Neural progenitor cell (in vitro differentiated cells): ENCODE results near the gene SYT7. TPM values are rescaled to one million over a fixed set of nuclear protein-coding genes. Genes with fewer than 3 reads are reported as not detected.

Experiments used
- DNase-seq: peaks from one replicate; pipeline ENCODE4 v3.0.0-alpha.2; 2016; ENCODE audit warnings: low spot score
- H2AFZ ChIP-seq: fragments of 200-600 bp; sonication (generic); replicated peaks from 2 replicates; pipeline ENCODE4 v1.6.1; 2016; ENCODE audit warnings: antibody characterized with exemption
- H3F3A ChIP-seq: fragments of 200-600 bp; sonication (generic); 2 replicates; pipeline ENCODE4 v1.6.1; 2016; ENCODE audit warnings: antibody characterized with exemption, low read depth
- H3K27ac ChIP-seq: fragments of 200-600 bp; sonication (generic); 2 replicates; pipeline ENCODE4 v1.5.1; 2016; ENCODE audit warnings: mild to moderate bottlenecking
- H3K27me3 ChIP-seq: fragments of 200-600 bp; sonication (generic); 2 replicates; pipeline ENCODE4 v1.6.1; 2016; ENCODE audit warnings: mild to moderate bottlenecking, moderate library complexity
- H3K36me3 ChIP-seq: fragments of 200-600 bp; sonication (generic); 2 replicates; pipeline ENCODE4 v1.5.1; 2016
- H3K4me1 ChIP-seq: fragments of 200-600 bp; sonication (generic); 2 replicates; pipeline ENCODE4 v1.6.1; 2016; ENCODE audit warnings: mixed run types
- H3K4me2 ChIP-seq: fragments of 200-600 bp; sonication (generic); 2 replicates; pipeline ENCODE4 v1.6.1; 2016
- H3K4me3 ChIP-seq: fragments of 200-600 bp; sonication (generic); 2 replicates; pipeline ENCODE4 v1.5.1; 2016
- H3K79me2 ChIP-seq: fragments of 200-600 bp; sonication (generic); 2 replicates; pipeline ENCODE4 v1.6.1; 2016; ENCODE audit warnings: low read depth
- H3K9ac ChIP-seq: fragments of 200-600 bp; sonication (generic); 2 replicates; pipeline ENCODE4 v1.6.1; 2016
- H3K9me3 ChIP-seq: fragments of 200-600 bp; sonication (generic); 2 replicates; pipeline ENCODE4 v1.5.1; 2016; ENCODE audit warnings: low read depth
- H4K20me1 ChIP-seq: fragments of 200-600 bp; sonication (generic); 2 replicates; pipeline ENCODE4 v1.6.1; 2016; ENCODE audit warnings: low read depth
- H3K27ac Mint-ChIP-seq: 3 replicates; pipeline ENCODE4 v1.8.0; 2021; ENCODE audit warnings: mixed read lengths
- H3K27me3 Mint-ChIP-seq: 2 replicates; pipeline ENCODE4 v1.8.0; 2022; ENCODE audit warnings: low read depth, mild to moderate bottlenecking, inconsistent platforms, moderate library complexity, mixed read lengths; ENCODE audit not compliant: insufficient read depth
- H3K36me3 Mint-ChIP-seq: 3 replicates; pipeline ENCODE4 v1.8.0; 2021; ENCODE audit warnings: mixed read lengths
- H3K4me1 Mint-ChIP-seq: 3 replicates; pipeline ENCODE4 v1.8.0; 2021; ENCODE audit warnings: mixed read lengths
- H3K4me3 Mint-ChIP-seq: 3 replicates; pipeline ENCODE4 v1.8.0; 2021; ENCODE audit warnings: mild to moderate bottlenecking, moderate library complexity, mixed read lengths
- H3K9me3 Mint-ChIP-seq: 3 replicates; pipeline ENCODE4 v1.8.0; 2020; ENCODE audit warnings: mixed read lengths
- EZH2 ChIP-seq: fragments of 200-600 bp; sonication (generic); IDR thresholded peaks from 2 replicates; pipeline ENCODE4 v1.6.1; 2017; ENCODE audit warnings: antibody characterized with exemption, mild to moderate bottlenecking, moderate library complexity
- EZH2phosphoT487 ChIP-seq: fragments of 200-600 bp; sonication (generic); IDR thresholded peaks from 2 replicates; pipeline ENCODE4 v1.6.1; 2017; ENCODE audit warnings: antibody characterized with exemption
- total RNA-seq: library from RNA; depleted of rRNA; stranded (reverse); fragments of >200 nt; gene quantifications from 2 replicates; pipeline ENCODE4 v1.2.3, GENCODE V29; 2015; ENCODE audit warnings: low replicate concordance
- TF ChIP-seq, protein P1 (sequence below): fragments of 200-600 bp; sonication (generic); IDR thresholded peaks from 2 replicates; pipeline ENCODE4 v1.5.1; 2017; ENCODE audit warnings: antibody characterized with exemption, mild to moderate bottlenecking

The SYT7 gene
- total RNA-seq, 1 donor from 2014 or later: 0.73 TPM

DNA sequence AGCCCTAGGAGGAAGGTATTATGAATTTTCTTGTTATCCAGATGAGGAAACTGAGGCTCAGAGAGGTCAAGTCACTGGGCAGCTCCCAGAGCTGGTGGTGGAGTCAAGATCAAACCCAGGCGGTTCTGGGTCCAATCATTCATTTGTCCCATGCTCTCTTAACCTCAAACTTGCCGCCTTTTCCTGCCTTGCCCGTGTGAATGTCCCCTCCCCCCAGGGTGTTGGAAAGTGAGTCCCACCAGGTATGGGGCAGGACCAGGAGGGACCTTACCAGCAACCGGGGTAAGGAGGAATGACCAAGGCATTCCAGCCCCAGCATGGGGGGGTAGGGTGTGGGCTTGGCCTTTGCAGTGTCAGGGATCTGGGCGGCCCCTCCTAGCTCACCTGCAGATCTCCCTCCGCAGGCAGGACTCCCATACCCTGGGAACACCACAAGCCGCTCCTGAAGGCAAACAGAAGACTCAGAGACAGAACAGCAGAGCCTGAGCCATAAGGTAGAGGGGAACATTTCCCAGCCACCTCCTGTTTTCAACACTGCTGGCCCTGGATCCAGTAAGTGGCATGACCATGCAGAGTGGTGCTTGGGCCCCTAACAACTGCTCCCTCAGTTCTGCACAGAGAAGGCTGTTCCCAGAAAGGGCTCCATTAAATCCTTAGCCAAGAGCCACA is 41.2 kb upstream of the SYT7 start:
- H3K4me1 ChIP-seq: peaks cover 4% of the 10 kb centered on the region
- H3K9me3 Mint-ChIP-seq: no peaks in the 10 kb centered on the region
- H3K79me2 ChIP-seq: no peaks in the 10 kb centered on the region
- peaks cover 17% of the 10 kb centered on the region for H3K4me1 Mint-ChIP-seq
- H3K9me3 ChIP-seq: no peaks in the 10 kb centered on the region
- DNase-seq: no peak
- H3K27ac Mint-ChIP-seq: no peak overlapping the region
- no peaks in the 10 kb centered on the region for H3K36me3 ChIP-seq
- no peaks in the 10 kb centered on the region for H3K36me3 Mint-ChIP-seq
- no peak overlapping the region for H3K4me3 ChIP-seq
- no peak overlapping the region for H2AFZ ChIP-seq
- H3K27ac ChIP-seq: no peak overlapping the region
- no peaks in the 10 kb centered on the region for H4K20me1 ChIP-seq
- H3K27me3 Mint-ChIP-seq: peaks cover 9% of the 10 kb centered on the region
- no peak overlapping the region for H3K4me2 ChIP-seq
- H3K9ac ChIP-seq: no peak overlapping the region
- H3K4me3 Mint-ChIP-seq: no peak overlapping the region
- no peaks in the 10 kb centered on the region for H3K27me3 ChIP-seq
- no peaks in the 10 kb centered on the region for H3F3A ChIP-seq
- TF ChIP-seq EZH2phosphoT487 (no peak), EZH2 (no peak)
- TF ChIP-seq, protein P1, sequence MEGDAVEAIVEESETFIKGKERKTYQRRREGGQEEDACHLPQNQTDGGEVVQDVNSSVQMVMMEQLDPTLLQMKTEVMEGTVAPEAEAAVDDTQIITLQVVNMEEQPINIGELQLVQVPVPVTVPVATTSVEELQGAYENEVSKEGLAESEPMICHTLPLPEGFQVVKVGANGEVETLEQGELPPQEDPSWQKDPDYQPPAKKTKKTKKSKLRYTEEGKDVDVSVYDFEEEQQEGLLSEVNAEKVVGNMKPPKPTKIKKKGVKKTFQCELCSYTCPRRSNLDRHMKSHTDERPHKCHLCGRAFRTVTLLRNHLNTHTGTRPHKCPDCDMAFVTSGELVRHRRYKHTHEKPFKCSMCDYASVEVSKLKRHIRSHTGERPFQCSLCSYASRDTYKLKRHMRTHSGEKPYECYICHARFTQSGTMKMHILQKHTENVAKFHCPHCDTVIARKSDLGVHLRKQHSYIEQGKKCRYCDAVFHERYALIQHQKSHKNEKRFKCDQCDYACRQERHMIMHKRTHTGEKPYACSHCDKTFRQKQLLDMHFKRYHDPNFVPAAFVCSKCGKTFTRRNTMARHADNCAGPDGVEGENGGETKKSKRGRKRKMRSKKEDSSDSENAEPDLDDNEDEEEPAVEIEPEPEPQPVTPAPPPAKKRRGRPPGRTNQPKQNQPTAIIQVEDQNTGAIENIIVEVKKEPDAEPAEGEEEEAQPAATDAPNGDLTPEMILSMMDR: no peak

DNA sequence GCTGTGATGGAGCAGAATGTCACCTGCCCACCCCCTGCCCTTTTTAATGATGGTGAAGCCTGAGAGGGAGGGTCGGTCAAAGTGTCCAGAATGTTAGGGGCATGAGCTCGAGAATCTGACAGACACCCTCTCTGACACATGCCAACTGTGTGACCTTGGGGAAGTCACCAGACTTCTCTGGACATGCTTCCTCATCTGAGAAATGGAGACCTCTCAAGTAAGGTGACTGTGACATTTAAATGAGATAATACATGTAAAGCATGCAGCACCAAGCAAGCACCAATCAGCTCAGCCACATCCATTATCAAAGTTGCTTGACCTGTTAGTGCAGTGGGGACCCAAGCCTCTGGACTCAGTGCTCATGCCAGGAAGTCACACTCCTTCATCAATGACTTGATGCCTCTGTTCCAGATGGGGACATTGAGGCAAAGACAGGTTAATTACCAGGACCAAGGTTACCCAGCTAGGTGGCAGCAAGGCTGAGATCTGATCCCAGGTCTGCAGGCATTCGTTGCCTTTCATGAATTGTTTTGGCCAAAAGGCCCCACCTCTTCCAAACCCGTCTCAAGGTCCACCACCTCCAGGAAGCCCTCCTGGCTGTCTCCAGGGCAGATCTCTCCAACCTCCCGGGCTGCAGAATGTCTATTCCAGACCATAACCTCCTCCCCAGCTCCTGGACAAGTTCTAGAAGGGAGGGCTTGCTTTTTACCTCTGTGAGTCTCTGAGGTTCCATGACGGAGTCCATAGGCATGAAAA is 38.8 kb upstream of the SYT7 start:
- Histone ChIP-seq H3K79me2 (no peaks in the 10 kb centered on the region), H3K4me1 (peaks cover 4% of the 10 kb centered on the region), H3K4me2 (no peak overlapping the region), H3K27me3 (no peaks in the 10 kb centered on the region), H2AFZ (no peak overlapping the region), H4K20me1 (no peaks in the 10 kb centered on the region), H3K36me3 (no peaks in the 10 kb centered on the region), H3K9me3 (no peaks in the 10 kb centered on the region), H3K9ac (no peak overlapping the region), H3K27ac (no peak overlapping the region), H3F3A (no peaks in the 10 kb centered on the region), H3K4me3 (no peak overlapping the region)
- H3K27ac Mint-ChIP-seq: no peak overlapping the region
- peaks cover 6% of the 10 kb centered on the region for H3K27me3 Mint-ChIP-seq
- TF ChIP-seq EZH2 (no peak), EZH2phosphoT487 (no peak)
- TF ChIP-seq, protein P1: no peak
- H3K4me3 Mint-ChIP-seq: no peak overlapping the region
- H3K9me3 Mint-ChIP-seq: no peaks in the 10 kb centered on the region
- no peaks in the 10 kb centered on the region for H3K36me3 Mint-ChIP-seq
- no peak for DNase-seq
- H3K4me1 Mint-ChIP-seq: peaks cover 11% of the 10 kb centered on the region

DNA sequence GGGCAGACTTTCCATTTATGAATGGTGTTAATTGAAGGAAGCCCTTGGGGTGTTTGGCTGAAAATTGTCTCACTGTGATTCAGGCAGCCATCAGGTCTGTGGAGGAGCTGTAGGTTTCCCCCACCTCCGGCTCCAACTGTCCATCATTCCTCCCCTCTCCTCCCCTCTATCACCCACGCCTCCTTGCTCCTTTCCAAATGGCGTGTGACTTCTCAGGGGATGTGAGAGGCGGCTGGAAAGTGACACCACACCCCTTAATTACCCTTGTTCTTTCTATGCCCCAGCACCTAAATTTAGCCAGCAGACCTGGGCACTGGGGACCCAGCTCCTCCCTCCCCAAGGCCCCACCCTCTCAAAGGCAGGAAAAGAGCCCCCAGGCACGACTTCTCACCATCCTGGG is 38.1 kb upstream of the SYT7 start:
- TF ChIP-seq, protein P1: no peak
- TF ChIP-seq EZH2 (no peak), EZH2phosphoT487 (no peak)
- Histone ChIP-seq H3K9ac (no peak overlapping the region), H3K9me3 (no peaks in the 10 kb centered on the region), H3K27ac (no peak overlapping the region), H3K4me3 (no peak overlapping the region), H4K20me1 (no peaks in the 10 kb centered on the region), H3K4me1 (peaks cover 4% of the 10 kb centered on the region), H3K79me2 (no peaks in the 10 kb centered on the region), H3F3A (no peaks in the 10 kb centered on the region), H3K4me2 (no peak overlapping the region), H3K36me3 (no peaks in the 10 kb centered on the region), H3K27me3 (no peaks in the 10 kb centered on the region), H2AFZ (peak overlapping the region; percentile 44)
- no peaks in the 10 kb centered on the region for H3K36me3 Mint-ChIP-seq
- H3K27ac Mint-ChIP-seq: no peak overlapping the region
- no peak overlapping the region for H3K4me3 Mint-ChIP-seq
- no peak for DNase-seq
- H3K4me1 Mint-ChIP-seq: peaks cover 11% of the 10 kb centered on the region
- peaks cover 4% of the 10 kb centered on the region for H3K27me3 Mint-ChIP-seq
- no peaks in the 10 kb centered on the region for H3K9me3 Mint-ChIP-seq
